Stimulated activated CD4-positive, alpha-beta T cell treated with anti-CD3 and anti-CD28 coated beads, Interleukin-2, amount 100 ng/mL, for 48 hours (primary cell): ENCODE results near the gene FAM53B.

Experiments used
- DNase-seq, 2 donors: peaks; one replicate each; pipeline ENCODE4 v3.0.0-alpha.2; 2020

FAM53B gene

DNA sequence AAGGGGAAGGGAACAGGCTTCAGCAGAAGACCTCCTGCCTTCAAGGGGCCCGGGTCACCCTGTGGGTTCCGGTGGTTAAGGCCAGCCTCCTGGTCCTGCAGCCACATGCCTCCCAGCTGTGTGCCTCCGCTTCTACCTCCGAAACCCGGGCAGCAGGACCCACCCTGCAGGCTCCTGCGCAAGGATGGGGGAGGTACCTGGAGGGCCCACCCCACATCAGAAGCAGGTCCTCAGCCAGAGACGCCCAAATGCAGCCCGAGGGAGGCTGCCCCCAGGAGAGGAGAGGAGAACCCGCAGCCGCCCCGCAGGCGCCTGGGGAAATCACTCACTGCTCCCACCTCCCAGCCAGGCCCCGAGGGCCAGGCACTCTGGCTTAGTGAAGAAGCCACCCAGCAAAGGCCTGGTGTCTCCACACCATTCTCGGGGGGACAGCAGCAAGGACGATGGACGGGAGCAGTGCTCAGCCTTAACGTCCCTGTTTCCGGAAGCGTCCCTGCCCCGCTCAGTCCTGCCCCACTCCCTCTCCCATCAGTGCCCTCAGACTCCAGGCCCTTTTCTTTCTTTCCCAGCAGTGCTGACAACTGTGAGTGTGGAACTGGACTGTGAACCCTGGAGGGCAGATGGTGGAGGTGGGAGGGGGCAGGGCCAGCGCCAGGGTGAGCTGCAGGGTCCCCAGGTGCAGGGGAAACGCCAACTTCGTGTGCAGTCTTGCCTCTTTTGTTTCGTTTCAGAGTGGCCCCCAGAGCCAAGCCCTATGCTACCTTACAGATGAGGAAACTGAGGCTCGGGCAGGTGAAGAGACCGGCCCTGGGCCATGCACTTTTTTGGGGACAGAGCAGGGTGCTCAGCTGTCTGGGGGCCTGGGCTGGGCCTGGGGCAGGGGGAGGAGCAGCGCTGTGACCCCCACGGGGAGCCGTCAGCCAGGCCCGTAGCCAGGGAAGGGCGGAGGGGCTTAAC, 138.0 kb downstream of the FAM53B start:
- no peak for DNase-seq

DNA sequence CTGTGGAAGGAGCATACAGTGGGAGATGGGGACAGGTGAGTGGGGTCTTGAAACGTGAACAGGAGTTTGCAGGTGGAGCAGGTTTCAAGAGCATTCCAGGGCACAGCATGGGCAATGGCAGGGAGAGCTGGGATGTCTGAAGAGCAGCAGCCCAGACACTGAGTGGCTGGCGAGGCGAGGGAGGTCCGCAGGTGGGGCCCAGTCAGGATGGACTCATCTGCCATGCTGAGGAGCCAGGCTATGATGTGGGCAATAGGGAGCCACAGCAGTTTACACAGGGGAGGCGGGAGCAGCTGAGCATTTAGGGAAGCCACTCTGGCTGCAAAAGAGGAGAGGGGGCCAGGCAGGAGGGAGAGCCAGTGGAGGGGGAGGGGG, 138.7 kb downstream of the FAM53B start:
- DNase-seq, result no peak

DNA sequence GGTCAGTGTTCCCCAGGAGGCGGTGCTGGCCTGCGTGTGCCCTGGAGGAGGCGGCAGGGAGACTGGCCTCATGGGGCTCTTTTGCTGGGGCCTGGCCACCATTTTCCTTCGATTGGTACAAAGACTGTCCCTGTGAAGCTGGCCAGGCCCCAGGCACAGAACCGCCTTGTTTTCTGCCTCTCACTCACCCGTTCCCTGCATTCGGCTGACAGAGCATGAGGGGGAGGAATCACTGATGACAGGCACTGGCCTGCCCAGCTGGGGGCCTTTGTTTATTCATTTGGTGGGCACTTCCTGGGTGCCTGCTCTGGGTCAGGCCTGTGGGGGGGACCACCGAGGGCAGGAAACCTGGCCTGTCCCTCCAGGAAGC, 139.2 kb downstream of the FAM53B start:
- no peak for DNase-seq

DNA sequence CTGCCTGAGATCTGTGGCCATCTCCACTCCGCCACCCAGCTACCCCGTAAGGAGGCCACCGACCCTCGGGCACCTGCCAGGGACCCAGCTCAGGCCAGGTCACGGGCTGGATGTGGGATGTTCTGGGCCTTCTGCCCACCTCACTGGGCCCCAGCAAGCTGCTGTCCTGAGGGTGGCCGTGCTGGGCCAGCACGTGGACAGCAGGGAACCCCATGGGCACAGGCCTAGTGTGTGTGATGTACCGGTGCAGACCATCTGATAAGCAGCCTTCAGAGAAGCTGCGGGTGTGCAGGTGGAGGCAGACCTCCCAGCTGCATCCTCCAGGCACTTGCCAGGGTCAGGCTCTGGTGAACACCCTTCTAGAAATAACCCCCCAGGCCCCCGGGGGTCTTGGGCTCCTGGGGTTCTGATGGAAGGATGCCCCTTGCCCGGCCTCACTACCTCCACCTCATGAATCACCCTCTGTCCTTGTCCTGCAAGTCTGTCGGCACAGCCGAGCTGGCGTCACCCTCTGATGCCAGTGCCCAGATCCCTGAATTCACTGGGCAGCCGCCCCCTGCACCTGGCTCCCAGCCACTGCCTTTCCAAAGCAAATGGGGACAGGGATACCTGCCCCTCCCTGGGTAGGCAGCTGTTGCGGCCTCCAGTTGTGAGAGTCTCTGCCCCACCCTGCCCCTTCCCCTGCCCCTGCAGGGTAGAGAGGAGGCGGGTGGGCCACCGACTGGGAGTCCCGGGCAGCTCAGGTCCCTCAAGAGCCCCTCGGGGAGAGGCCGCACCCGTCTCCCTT, 139.8 kb downstream of the FAM53B start:
- no peak for DNase-seq

DNA sequence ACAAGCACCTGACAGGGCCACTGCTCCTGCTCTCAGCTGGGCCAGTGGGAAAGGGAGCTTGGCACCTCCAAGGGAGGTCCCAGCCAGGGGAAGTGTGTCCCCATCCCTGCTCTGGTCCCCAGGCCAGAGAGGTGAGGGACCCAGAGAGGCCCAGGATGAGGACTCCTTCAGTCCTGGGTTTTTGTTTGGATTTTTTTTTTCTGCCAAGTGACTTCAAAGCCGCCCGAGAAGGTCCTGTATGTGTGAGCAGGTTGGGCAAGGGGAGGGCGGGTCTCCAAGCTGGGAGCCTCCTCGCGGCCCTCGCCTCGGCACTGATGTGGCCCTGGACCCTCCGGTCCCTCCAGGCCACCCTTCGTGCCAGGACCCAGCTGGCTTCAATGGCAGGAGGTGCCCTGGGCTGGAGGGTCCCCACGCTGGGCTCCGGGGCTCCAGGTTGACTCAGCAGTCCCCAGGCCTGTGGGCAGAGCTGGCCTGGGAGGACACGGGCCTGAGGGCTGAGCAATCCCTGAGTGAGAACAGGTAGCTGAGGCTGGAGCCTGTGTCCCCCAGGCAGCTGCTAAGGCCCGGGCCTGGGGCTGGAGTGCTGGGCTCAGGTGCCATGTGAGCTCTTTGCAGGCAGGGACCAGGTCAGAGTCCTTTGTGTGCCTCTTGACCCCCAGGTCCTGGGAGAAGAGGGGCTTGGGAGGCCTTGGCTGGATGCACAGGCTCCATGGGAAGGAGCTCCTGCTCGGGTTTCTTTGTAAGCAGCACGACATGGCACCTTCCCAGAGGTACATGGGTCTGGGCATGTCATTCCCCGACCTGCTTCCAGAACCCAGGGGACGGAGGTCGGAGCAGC, 140.6 kb downstream of the FAM53B start:
- no peak for DNase-seq

DNA sequence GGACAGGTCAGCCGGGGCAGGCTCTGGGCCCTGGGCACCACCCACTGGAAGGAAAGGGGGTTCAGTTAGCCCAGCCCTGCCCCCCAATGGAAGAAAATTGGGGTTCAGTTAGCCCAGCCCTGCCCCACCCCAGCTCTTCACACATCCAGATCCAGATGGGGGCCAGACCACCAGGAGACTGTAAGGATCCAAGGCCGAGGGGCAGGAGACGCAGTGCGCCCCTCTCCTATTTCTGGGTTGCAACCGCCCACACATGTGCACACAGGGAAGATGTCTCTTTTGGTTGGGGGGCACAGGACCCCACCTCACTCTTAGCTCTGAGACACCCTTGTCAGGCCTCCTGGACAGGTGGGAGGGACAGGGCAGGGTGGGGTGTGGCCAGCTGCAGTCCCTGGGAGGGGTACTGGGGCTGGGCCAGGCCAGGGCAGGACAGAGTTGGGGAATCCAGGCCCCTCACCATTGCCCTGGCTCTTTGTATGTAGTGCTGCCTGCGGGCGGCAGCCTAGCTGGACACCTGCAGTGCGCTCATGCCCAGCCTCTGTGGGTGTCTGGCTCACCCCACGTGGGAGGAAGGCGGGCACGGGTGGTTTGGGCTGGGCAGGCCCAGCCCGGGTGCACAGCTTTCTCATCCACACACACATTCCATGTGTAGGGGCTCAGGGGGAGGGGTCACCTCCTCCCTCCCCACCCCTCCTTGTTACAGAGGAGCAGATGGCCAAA, 141.4 kb downstream of the FAM53B start:
- DNase-seq, result no peak

DNA sequence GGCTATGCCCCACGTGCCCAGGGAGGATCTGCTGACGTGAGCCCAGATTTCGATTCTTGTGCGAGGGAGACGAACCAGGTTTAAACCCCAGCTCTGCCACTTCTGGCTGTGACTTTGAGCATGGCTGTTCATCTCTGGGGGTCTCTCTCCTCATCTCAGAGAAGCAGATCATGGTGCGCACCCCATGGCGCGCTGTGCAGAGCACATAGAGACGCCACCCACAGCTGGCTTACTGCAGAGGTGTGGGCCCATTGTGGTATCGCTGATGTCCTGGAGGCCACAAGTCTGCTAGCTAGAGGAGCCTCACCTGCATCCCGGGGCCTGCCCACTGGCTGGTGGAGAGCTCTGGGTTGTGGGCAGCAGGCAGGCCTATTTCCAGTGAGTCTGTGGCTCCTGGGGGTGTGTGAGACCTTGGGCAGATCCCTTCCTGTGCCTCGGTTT, 142.0 kb downstream of the FAM53B start:
- DNase-seq, result no peak

DNA sequence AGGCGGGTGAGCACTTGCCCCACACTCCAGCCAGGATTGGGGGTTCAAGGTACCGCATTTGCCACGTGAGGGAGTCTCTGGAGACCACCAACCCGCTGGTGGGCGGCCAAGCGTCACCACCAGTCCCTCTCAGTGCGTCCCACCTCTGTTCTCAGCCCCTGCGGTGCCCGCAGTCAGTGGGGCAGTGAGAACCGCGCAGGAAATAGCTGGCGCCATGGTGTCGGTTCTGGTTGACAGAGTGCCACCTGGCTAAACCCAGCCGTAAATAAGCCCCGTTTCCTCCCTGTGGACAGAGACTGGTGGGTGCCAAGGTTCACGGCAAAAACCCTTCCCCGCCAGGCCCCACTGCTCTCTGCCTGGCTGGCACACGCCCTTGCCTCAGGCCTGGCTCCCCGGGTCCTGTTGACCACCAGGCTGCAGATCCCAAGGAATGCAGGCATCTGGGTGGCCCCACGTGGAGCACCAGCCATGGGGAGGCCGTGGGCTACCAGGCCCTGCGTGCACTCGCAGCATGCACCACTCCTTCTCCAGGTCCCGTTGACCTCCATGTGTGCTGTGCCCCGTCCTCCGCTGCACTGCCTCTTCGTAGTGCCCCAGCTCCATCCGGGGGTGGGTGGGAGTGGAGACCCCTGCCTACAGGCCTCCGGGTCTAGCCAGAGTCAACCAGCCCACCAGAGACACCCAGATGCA, 142.6 kb downstream of the FAM53B start:
- no peak for DNase-seq

DNA sequence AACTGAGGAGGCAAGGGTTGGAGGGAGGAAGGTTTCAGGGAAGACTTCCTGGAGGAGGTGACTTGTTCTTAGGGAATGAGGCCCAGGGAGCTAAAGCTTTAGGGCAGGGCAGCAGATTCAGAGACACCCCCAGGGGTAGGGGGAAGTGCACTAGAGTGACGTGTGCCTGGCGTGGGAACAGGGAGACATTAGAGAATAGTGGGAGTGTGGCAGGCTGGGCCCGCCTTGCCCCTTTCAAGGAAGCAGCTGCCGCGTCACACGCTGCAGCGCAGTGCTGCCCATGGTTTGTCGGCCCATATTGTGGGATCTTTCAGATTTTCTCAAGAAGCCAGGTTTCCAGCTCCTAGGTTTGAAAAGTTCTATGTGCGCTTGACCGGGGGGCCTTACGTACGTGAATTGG, 143.2 kb downstream of the FAM53B start:
- no peak for DNase-seq

DNA sequence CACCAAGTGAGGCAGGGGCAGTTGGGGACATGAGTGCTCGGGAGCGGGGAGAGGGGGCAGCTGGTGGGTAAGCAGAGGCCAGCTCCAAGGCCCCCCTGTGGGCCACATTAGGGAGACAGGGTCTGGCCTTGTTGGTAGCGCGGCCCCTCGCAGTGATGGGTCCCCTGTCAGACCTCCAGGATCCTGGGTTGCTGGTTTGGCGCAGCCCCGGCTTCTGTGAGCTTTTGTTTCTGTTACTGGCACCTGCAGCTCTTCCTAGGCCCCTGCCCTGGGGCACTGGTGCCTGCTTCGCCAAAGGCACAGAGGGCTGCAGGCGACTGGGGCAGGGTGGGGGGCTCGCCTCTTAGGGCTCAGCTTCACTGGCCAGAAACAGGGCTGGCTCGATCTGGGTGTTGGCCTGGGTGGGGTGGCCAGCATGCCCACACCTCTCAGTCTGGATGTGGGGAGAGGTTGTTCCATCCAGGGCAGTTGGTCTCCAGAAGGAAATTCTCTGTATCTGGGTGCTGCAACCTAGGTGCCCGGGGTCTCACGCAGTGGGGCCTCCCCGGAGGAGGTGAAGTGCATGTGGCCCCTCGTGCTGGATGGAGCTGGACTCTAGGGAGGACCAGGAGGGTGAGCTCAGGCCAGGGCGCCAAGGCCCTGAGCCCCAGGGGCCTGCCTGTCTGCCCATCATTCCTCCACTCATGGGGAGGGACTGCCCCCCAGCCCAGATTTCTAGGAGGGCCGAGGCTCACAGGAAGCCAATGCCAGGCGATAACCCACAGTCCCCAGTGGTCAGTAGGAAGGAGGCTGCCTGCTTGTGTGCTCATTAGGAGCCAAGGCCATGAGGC, 143.9 kb downstream of the FAM53B start:
- no peak for DNase-seq

DNA sequence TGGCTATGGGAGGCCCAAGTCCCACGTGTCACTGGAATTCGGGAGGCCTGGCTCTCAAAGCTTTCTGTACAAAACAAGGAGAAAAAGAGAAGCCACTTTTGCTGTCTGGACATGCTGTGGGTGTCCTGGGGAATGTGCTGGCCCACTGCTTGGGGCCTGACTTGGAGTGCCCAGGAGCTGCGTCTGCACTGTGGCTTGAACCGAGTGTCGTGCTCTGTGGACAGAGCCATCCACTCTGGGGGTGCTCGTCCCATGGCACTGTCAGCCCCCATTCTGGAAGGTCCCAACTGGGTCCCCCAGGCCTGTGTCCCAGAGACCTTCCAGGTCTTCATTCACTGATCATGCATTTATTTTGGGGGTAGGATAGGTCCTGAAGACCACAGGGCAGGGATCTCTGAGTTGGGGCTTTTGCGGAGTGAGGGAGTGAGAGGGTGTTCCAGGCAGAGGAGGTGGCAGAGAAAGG, 144.6 kb downstream of the FAM53B start:
- DNase-seq, result no peak

DNA sequence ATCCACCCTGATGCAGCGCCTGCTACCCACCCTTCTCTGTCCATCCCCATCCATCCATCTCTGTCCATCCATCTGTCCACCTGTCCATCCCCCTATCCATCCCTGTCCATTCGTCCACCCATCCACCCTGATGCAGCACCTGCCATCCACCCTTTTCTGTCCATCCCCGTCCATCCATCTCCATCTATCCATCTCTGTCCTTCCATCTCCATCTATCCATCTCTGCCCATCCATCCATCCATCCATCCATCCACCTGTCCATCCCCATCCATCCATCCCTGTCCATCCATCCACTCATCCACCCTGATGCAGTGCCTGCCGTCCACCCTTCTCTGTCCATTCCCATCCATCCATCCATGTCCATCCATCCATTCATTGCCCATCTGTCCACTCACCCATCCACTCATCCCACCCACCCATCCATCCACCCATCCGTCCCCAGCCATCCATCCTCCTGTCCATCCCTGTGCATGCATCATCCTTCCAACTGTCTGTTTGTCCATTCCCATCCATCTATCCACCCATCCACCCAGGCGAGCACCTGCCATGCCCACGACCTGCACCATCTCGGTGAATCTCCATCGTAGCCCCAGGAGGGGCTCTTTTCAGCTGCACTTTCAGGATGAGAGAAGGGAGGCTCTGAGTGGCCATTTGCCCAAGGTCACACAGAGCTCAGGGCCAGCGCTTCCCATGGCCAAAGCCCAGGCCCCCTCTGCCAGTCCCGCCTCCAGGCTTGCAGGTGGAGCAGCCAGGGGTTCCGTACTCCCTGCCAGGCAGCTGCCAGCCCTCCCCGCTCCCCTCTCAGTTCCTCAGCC, 145.2 kb downstream of the FAM53B start:
- no peak for DNase-seq

DNA sequence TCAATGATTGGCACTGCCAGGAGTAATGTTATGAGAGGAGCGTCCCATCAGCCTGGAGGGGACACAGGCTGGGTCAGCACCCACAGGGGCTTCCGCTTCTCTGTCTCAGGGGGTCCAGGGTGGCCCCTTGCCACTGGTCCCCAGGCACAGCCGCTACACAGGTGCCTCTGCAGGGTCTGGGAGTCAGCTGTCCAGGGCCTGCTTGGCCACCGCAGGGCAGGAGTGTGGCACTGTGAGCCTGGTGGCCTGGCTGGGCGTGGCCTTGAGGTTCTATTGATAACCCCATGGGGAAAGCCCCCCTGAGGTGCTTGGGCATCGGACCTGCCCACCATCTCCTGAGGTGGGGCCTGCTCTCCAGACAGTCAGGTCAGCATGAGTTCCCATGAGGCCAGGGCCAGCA, 146.0 kb downstream of the FAM53B start:
- no peak for DNase-seq

DNA sequence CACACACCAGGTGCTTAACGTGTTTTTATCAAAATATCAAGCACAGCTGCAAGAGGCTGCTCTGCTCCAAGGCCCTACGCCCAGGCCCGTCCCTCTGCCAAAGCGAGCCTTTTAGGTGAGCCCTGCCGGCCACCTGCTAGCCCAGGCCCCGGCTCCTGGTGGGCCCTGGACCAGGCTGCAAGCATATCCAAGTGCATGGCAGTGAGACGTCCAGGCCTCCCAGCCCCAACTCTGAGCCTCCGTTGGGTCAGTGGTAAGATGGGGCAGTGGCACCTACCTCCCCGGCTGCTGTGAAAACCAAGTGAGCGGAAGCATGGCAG, 146.4 kb downstream of the FAM53B start:
- no peak for DNase-seq

DNA sequence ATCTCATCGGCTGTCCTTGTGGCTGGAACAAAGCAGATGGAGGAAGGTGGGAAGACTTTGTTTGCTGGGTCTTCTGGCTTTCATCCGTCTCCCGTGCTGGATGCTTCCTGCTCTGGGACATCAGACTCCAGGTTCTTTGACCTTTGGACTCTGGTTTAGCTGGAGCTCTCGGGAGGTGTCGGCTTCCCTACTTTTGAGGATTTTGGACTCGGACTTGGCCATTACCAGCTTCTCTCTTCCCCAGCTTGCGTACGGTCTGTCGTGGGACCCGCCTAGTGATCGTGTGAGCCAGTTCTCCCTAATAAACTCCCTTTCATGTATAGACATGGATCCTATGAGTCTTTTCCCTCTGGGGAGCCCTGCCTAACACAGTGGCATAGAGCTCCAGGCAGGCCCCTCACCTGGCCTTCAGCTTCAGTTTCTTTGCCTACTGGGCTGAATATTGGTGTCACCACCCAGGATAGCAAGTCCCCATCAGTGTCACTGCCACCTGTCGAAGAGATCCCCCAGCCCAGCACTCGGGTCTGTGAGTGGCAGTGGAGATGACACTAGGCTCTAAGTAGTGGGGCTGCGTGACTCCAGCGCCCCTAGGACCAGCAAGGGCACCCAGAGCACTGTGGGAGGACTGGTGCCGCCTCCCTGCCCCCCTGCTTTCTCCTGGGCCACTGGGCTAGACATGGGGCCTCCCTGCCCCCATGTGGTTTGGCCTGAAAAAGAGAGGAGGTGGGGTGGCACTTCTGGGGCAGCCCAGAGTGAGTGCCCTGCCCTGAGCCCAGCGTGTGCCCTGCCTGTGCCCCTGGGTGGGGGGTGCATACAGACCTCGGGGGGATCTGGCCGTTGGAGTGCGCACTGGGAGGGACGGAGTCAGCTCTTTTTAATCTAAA, 147.0 kb downstream of the FAM53B start:
- DNase-seq, result no peak

DNA sequence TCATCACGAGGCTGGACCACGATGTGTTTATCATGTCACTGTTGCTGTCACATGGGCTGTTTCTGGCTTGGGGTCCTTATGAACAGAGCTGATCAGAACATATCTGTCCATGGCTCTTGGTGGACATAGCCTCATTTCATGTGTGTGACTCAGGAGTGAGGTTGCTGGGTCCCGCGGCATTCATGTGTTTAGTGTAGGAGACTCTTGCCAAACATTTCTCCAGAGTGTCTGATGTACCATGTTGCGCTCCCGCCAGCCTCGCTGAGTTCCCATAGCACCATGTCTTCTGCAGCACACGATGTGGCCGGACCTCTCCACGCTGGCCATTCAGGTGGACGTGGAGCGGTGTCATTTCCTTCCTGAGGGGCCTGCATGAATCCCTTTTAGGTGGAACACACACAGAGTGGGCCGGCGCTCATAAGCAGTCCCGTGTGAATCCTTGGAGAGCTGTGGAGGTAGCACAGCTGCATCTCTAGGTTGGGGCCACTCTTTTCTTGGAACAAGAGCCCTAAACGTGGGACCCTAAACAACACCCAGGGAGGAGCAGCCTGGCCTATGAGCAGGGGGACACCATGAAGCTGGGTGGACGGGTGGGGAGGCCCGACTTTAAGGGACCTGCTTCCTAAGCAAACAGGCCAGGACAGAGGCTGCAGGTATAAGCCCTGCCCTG, 147.9 kb downstream of the FAM53B start:
- DNase-seq, result no peak

DNA sequence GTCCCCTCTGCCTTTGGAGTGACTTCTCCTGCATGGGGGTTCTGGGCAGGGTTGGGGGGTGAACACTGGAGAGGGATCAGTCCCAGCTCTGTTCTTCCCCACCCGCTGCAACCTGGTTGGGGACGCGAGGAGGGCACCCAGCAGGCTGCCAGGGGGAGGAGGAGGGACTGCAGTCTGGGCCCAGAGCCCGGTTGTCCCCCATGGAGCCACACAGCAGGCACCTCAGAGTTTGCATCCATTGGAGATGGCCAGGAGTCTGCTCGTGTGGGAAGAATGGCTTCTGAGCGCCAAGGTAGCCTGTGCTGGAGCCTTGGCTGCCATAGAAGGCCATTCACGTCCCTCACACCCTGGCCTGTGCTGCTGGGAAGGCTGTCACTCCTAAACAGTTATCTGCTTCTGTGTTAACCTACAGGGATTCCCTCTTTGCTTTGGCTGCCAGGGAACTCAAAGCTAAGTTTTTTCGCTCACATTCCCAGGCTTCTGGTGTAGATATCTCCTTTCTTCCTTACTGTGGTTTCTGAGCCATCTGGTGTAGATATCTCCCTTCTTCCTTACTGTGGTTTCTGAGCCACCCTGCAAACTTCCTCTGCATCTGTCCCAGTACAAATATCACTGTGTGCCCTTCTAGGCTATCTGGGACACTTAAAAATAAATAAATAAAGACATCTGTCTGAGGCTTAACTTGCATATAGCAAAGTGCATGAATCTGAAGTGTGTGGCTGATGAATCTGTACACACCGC, 148.9 kb downstream of the FAM53B start:
- DNase-seq, result no peak

DNA sequence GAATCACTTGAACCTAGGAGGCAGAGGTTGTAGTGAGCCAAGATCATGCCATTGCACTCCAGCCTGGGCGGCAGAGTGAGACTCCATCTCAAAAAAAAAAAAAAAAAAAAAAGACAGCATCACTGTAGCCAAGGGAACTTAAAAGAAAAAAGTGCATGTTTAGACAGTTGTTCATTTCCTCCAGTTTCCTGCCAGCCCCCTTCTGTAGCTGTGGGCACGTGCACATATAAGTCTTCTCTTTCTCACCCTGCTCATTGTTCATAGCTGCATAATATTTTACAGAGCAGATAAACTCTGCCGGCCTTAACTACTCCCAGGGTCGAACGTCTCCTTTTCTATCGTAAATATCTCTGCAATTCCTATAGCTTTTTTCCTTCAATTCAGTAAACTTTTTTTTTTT, 149.9 kb downstream of the FAM53B start:
- no peak for DNase-seq
